ENCODE data around the gene C4BPA. TPM values are rescaled to one million over a fixed set of nuclear protein-coding genes. Genes with fewer than 3 reads are reported as not detected.

C4BPA gene
- total and polyA plus RNA-seq, 9 of the 15 experiments (the other 6 are each of a cell fraction or from before 2014, with no cell fraction given) = 0.04 to 0.22 (median 0.11) TPM; not detected in 3

GRCh38 chr1:207130252-207131036 lies 26.4 kb downstream of the C4BPA start (continued):
- TF ChIP-seq GABPB2 (CRISPR knock-in tag; conservative IDR thresholded peaks at IDR 0.05) (no peak), MEF2D (tag; conservative IDR thresholded peaks at IDR 0.05; ENCODE audit: low read depth) (no peak), ZNF436 (CRISPR knock-in tag; IDR thresholded peaks at IDR 0.05) (no peak), RFX5 (IDR thresholded peaks at IDR 0.05; ENCODE audit: low read depth, low read length) (no peak)

DNA sequence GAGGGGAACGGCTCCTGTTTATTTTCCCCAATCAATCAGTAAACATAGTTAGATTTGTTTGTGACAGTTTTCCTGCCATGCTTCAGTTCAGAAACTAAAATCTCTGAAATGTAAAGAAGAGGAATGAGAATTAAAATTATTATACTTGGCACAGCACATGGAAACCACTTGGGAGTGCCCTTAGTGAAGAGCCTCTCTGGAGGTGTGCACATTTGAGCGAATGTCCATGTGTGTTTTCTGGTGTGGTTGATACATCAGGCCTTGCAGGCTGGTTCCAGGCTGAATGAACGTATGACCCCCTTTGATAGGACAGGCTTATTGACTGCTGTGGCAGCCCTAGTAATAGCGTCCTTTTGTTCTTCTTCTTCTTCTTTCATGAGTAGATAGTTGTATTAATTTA lies 27.1 kb downstream of the C4BPA start:
- Histone ChIP-seq H3K27ac (ENCODE audit: extremely low read depth, low read depth, low read length) (no peak overlapping the region), H3K4me3 (no peak overlapping the region), H3K36me3 (ENCODE audit: control insufficient read depth, insufficient read depth, low read length) (no peaks in the 10 kb centered on the region), H3K4me2 (ENCODE audit: insufficient read depth, low read length) (no peak overlapping the region), H3K9ac (ENCODE audit: insufficient read depth in 1 of 2, low read depth in 2 of 2, low read length in 2 of 2) (no peak overlapping the region), H3K4me1 (replicated peaks in 1 of 2; ENCODE audit: control insufficient read depth in 2 of 2, insufficient read depth in 2 of 2, low read length in 2 of 2) (no peaks in the 10 kb centered on the region), H4K20me1 (replicated peaks; ENCODE audit: control insufficient read depth, insufficient read depth, low read length) (no peaks in the 10 kb centered on the region), H3K9me3 (replicated peaks; ENCODE audit: control insufficient read depth, insufficient read depth, low read depth, low read length) (peaks cover 5% of the 10 kb centered on the region; the same call in 1 of the 2 replicates), H3K79me2 (ENCODE audit: control insufficient read depth, insufficient read depth, low read length) (no peaks in the 10 kb centered on the region), H3K27me3 (ENCODE audit: control insufficient read depth in 2 of 2, insufficient read depth in 2 of 2, low read length in 2 of 2) (no peaks in the 10 kb centered on the region), H2AFZ (ENCODE audit: low read depth, low read length) (no peak overlapping the region), H3K9me1 (ENCODE audit: control insufficient read depth, insufficient read depth, low read length) (no peaks in the 10 kb centered on the region)
- BruUV-seq (replicated peaks) = no TSS peak
- ATAC-seq = no peak
- in situ Hi-C loops (cut with MboI) (no loop called here), intact Hi-C loops (cut with micrococcal nuclease) (no loop called here)
- 20% methylated on average over 4 of the region's 4 CpGs for WGBS (ENCODE audit: insufficient coverage, low coverage, missing lambda C conversion rate)
- TF ChIP-seq ZNF717 (CRISPR knock-in tag; IDR thresholded peaks at IDR 0.05) (no peak), MAFG (tag; conservative IDR thresholded peaks at IDR 0.05) (no peak), PRMT5 (CRISPR knock-in tag; IDR thresholded peaks at IDR 0.05) (no peak), ZNF561 (CRISPR knock-in tag; conservative IDR thresholded peaks at IDR 0.05) (no peak), NCOA1 (IDR thresholded peaks at IDR 0.05; ENCODE audit: low read depth) (no peak)
- TF ChIP-seq, protein P1, sequence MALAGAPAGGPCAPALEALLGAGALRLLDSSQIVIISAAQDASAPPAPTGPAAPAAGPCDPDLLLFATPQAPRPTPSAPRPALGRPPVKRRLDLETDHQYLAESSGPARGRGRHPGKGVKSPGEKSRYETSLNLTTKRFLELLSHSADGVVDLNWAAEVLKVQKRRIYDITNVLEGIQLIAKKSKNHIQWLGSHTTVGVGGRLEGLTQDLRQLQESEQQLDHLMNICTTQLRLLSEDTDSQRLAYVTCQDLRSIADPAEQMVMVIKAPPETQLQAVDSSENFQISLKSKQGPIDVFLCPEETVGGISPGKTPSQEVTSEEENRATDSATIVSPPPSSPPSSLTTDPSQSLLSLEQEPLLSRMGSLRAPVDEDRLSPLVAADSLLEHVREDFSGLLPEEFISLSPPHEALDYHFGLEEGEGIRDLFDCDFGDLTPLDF (CRISPR knock-in tag; IDR thresholded peaks at IDR 0.05) = no peak
- TF ChIP-seq, protein P2, sequence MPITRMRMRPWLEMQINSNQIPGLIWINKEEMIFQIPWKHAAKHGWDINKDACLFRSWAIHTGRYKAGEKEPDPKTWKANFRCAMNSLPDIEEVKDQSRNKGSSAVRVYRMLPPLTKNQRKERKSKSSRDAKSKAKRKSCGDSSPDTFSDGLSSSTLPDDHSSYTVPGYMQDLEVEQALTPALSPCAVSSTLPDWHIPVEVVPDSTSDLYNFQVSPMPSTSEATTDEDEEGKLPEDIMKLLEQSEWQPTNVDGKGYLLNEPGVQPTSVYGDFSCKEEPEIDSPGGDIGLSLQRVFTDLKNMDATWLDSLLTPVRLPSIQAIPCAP (CRISPR knock-in tag; IDR thresholded peaks at IDR 0.05; ENCODE audit: borderline replicate concordance) = no peak
- DNase-seq (ENCODE audit: extremely low read depth in 1 of 4, low spot score in 3 of 4) = no peak
- ChIA-PET POLR2A (no interaction called here), CTCF (ENCODE audit: low intra/inter-chr PET ratio) (no interaction called here)
- no peak for FAIRE-seq

All from K562 (cell line).